HG03342 (cell line): ENCODE measurements around the gene CIITA.
A peak's percentile ranks its signal among the peaks of the same experiment; 100 is the strongest.
"Not testable (repeated sequence)": the region's sequence is repeated elsewhere in the genome, so short reads cannot be mapped to it uniquely, and the experiment has no call there.

Experiments
- ATAC-seq: cut with Tn5 transposase; IDR thresholded peaks from one replicate; pipeline ENCODE4 v1.9.1; 2021; ENCODE audit warnings: mild to moderate bottlenecking, moderate library complexity; ENCODE audit not compliant: unreplicated experiment

CIITA gene

GRCh38 chr16:10947211-10947787 lies 70.3 kb downstream of the CIITA start:
- no peak for ATAC-seq

GRCh38 chr16:10949424-10949970 lies 72.5 kb downstream of the CIITA start:
- ATAC-seq = peak; percentile 75

- ATAC-seq = no peak
Observed at GRCh38 chr16:10950393-10950792, 73.4 kb downstream of the CIITA start.

GRCh38 chr16:10951026-10951425 lies 74.0 kb downstream of the CIITA start:
- ATAC-seq = no peak

- ATAC-seq = no peak
Observed at GRCh38 chr16:10954903-10955302, 77.9 kb downstream of the CIITA start.

- ATAC-seq = no peak
Observed at GRCh38 chr16:10957771-10958482, 80.9 kb downstream of the CIITA start.

- ATAC-seq = no peak
Observed at GRCh38 chr16:10959161-10959560, 82.2 kb downstream of the CIITA start.

- no peak for ATAC-seq
Observed at GRCh38 chr16:10961231-10961630, 84.2 kb downstream of the CIITA start.

GRCh38 chr16:10964039-10964890 lies 87.3 kb downstream of the CIITA start:
- ATAC-seq = peak; percentile 54

GRCh38 chr16:10964891-10965326 lies 87.9 kb downstream of the CIITA start:
- no peak for ATAC-seq

- peak; percentile 58 for ATAC-seq
Observed at GRCh38 chr16:10965440-10966061, 88.5 kb downstream of the CIITA start.

GRCh38 chr16:10966129-10966528 lies 89.1 kb downstream of the CIITA start:
- no peak for ATAC-seq

GRCh38 chr16:10966559-10966958 lies 89.6 kb downstream of the CIITA start:
- ATAC-seq = not testable (repeated sequence)

- ATAC-seq = no peak
Observed at GRCh38 chr16:10967986-10968385, 91.0 kb downstream of the CIITA start.

GRCh38 chr16:10968498-10968897 lies 91.5 kb downstream of the CIITA start:
- no peak for ATAC-seq

GRCh38 chr16:10969615-10970014 lies 92.6 kb downstream of the CIITA start:
- ATAC-seq = no peak

- no peak for ATAC-seq
Observed at GRCh38 chr16:10970065-10970464, 93.1 kb downstream of the CIITA start.

GRCh38 chr16:10971560-10971961 lies 94.6 kb downstream of the CIITA start:
- no peak for ATAC-seq

- ATAC-seq = no peak
Observed at GRCh38 chr16:10972108-10972818, 95.3 kb downstream of the CIITA start.

- no peak for ATAC-seq
Observed at GRCh38 chr16:10972819-10973464, 95.9 kb downstream of the CIITA start.
